Measurements from ENCODE around the gene SLC16A3.

- TF ChIP-seq CTCF (optimal IDR thresholded peaks at IDR 0.05 in 1 of 3, IDR thresholded peaks at IDR 0.05 in 1 of 3, conservative IDR thresholded peaks at IDR 0.05 in 1 of 3; ENCODE audit: extremely low read depth in 1 of 3, insufficient read depth in 2 of 3, low read length in 3 of 3) (no peak), EZH2 (IDR thresholded peaks at IDR 0.05; ENCODE audit: low read length) (no peak)
Measured at GRCh38 chr17:82275326-82275725, 46.5 kb downstream of the SLC16A3 start.

Measured in keratinocyte (primary cell).